Ascending aorta (tissue), 2 donors: Measurements from ENCODE around the gene CCDC136. TPM values are rescaled to one million over a fixed set of nuclear protein-coding genes. Genes with fewer than 3 reads are reported as not detected.

ENCODE experiments used
- DNase-seq, 2 donors: peaks; one replicate each; pipeline ENCODE4 v3.0.0-alpha.2; 2019; ENCODE audit warnings: low spot score in 2 of 2
- H3K27ac ChIP-seq, 2 donors: fragments of 200-600 bp; sonication (generic); one replicate each; pipeline ENCODE4 v1.5.1; 2016 to 2017; ENCODE audit warnings: mild to moderate bottlenecking in 1 of 2
- H3K27me3 ChIP-seq: fragments of 200-600 bp; sonication (generic); one replicate; pipeline ENCODE4 v1.5.1; 2017
- H3K36me3 ChIP-seq, 2 donors: fragments of 200-600 bp; sonication (generic); one replicate each; pipeline ENCODE4 v1.5.1; 2016
- H3K4me1 ChIP-seq, 2 donors: fragments of 200-600 bp; sonication (generic); one replicate each; pipeline ENCODE4 v1.5.1; 2016 to 2017; ENCODE audit warnings: mild to moderate bottlenecking in 1 of 2
- H3K4me3 ChIP-seq, 2 donors: fragments of 200-600 bp; sonication (generic); one replicate each; pipeline ENCODE4 v1.5.1; 2016 to 2017; ENCODE audit warnings: mild to moderate bottlenecking in 1 of 2
- H3K9me3 ChIP-seq, 2 donors: fragments of 200-600 bp; sonication (generic); one replicate each; pipeline ENCODE4 v1.5.1; 2016
- intact Hi-C: fragments of 100-400 bp; cut with DNase I; formaldehyde crosslinking; loops from one replicate; pipeline ENCODE4 v1.15.1; 2023
- total RNA-seq: library from RNA; depleted of rRNA; stranded (reverse); fragments of >200 nt; gene quantifications from one replicate; pipeline ENCODE4 v1.1.0, GENCODE V29; 2016
- TF ChIP-seq, protein P1 (sequence below), 3 experiments: fragments of 200-600 bp in 2 of 3; fragments of 450-650 bp in 1 of 3; sonication (generic) in 2 of 3; IDR thresholded peaks; one replicate each; pipeline ENCODE4 v1.5.1; 2016 to 2019; ENCODE audit warnings: antibody characterized with exemption in 3 of 3, mild to moderate bottlenecking in 1 of 3, moderate library complexity in 1 of 3

Gene CCDC136
- total RNA-seq, 1 donor from 2014 or later = 0.64 TPM

DNA sequence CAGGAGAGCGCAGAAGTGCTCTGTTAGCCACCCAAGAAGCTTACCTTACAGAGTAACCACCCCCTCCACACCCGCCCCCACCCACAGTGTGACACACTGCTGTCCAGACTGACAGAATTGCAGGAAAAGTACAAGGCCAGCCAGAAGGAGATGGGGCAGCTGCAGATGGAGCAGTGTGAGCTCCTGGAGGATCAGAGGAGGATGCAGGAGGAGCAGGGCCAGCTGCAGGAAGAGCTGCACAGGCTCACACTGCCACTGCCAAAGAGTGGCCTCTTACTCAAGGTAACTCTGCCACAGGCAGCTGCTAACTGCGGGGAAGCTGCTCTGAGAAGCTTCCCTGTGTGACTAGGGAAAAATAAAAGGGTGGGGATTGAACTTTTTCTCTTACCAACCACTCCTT is 17.6 kb downstream of the CCDC136 start:
- Histone ChIP-seq H3K36me3 (peaks cover 8 to 9% of the 10 kb centered on the region in 2 donors), H3K27ac (no peak overlapping the region), H3K4me1 (no peaks in the 10 kb centered on the region), H3K4me3 (no peak overlapping the region), H3K9me3 (no peaks in the 10 kb centered on the region), H3K27me3 (no peaks in the 10 kb centered on the region)
- TF ChIP-seq, protein P1, sequence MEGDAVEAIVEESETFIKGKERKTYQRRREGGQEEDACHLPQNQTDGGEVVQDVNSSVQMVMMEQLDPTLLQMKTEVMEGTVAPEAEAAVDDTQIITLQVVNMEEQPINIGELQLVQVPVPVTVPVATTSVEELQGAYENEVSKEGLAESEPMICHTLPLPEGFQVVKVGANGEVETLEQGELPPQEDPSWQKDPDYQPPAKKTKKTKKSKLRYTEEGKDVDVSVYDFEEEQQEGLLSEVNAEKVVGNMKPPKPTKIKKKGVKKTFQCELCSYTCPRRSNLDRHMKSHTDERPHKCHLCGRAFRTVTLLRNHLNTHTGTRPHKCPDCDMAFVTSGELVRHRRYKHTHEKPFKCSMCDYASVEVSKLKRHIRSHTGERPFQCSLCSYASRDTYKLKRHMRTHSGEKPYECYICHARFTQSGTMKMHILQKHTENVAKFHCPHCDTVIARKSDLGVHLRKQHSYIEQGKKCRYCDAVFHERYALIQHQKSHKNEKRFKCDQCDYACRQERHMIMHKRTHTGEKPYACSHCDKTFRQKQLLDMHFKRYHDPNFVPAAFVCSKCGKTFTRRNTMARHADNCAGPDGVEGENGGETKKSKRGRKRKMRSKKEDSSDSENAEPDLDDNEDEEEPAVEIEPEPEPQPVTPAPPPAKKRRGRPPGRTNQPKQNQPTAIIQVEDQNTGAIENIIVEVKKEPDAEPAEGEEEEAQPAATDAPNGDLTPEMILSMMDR (IDR thresholded peaks at IDR 0.05) = no peak
- DNase-seq = no peak
- intact Hi-C loops = no loop called here

DNA sequence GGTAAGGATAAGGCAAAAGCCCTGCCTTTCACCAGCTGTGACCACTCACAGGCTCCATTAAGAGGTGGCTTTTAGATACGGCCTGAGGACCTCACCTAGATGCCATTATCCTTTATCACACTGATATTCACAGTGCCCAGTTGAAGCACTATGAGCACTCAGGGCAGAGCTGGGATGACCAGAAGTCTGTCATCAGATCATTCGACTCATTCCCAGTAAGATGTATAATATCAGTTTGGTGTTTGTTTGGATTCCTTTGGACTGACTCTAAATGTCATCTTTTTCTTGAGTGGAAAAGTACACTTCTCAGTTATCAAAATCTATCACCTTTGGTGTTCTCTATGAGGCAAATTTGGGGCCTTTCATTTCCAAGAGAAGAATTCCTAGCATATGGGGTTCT is 18.7 kb downstream of the CCDC136 start:
- intact Hi-C loops = no loop called here
- Histone ChIP-seq H3K9me3 (no peaks in the 10 kb centered on the region), H3K27ac (no peak overlapping the region), H3K4me3 (no peak overlapping the region), H3K27me3 (no peaks in the 10 kb centered on the region), H3K4me1 (no peaks in the 10 kb centered on the region), H3K36me3 (peaks cover 8 to 9% of the 10 kb centered on the region in 2 donors)
- DNase-seq = no peak
- TF ChIP-seq, protein P1 (IDR thresholded peaks at IDR 0.05) = no peak

GRCh38 chr7:128810997-128811396 is 19.2 kb downstream of the CCDC136 start:
- no peak overlapping the region for H3K27ac ChIP-seq
- no peaks in the 10 kb centered on the region for H3K27me3 ChIP-seq
- no peak overlapping the region for H3K4me3 ChIP-seq
- H3K4me1 ChIP-seq = no peaks in the 10 kb centered on the region
- TF ChIP-seq, protein P1 (IDR thresholded peaks at IDR 0.05) = no peak
- intact Hi-C loops = no loop called here
- H3K36me3 ChIP-seq = peaks cover 5% of the 10 kb centered on the region in 2 donors
- no peaks in the 10 kb centered on the region for H3K9me3 ChIP-seq
- no peak for DNase-seq

- Histone ChIP-seq H3K27me3 (no peaks in the 10 kb centered on the region), H3K36me3 (no peaks in the 10 kb centered on the region), H3K4me3 (no peak overlapping the region), H3K9me3 (no peaks in the 10 kb centered on the region), H3K4me1 (no peaks in the 10 kb centered on the region), H3K27ac (no peak overlapping the region)
- DNase-seq = no peak
- intact Hi-C loops = no loop called here
- TF ChIP-seq, protein P1 (IDR thresholded peaks at IDR 0.05) = no peak
Observed at GRCh38 chr7:128811631-128812430, 20.1 kb downstream of the CCDC136 start.

GRCh38 chr7:128812514-128813168 is 20.9 kb downstream of the CCDC136 start:
- H3K4me1 ChIP-seq = no peaks in the 10 kb centered on the region
- intact Hi-C loops = no loop called here
- no peaks in the 10 kb centered on the region for H3K9me3 ChIP-seq
- DNase-seq = no peak
- no peak overlapping the region for H3K27ac ChIP-seq
- H3K36me3 ChIP-seq = no peaks in the 10 kb centered on the region
- TF ChIP-seq, protein P1 (IDR thresholded peaks at IDR 0.05) = no peak
- no peak overlapping the region for H3K4me3 ChIP-seq
- no peaks in the 10 kb centered on the region for H3K27me3 ChIP-seq
